ENCODE results near the gene C11orf68.
A peak's percentile ranks its signal among the peaks of the same experiment; 100 is the strongest.

The C11orf68 gene

GRCh38 chr11:65944191-65944590 is 25.3 kb upstream of the C11orf68 start:
- DNase-seq: no peak

DNA sequence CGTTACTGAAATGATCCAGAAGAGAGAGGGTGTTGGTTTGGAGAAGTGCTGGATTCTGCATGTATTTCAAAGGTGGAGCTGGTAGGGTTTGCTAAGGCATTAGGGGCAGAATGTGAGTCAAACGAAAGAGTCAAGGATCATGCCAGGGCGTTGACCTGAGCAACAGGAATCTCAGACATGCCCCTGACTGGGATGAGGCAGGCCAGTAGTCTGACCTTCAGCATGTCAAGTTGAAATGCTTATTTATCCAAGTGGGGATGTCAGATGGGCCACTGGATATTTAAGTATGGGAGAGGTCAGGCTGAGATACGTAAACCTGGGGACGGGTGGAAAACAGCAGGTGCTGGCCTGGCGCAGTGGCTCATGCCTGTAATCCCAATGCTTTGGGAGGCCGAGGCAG is 23.7 kb upstream of the C11orf68 start:
- no peak for DNase-seq

- DNase-seq: no peak
Measured at GRCh38 chr11:65941720-65942310, 23.0 kb upstream of the C11orf68 start.

DNA sequence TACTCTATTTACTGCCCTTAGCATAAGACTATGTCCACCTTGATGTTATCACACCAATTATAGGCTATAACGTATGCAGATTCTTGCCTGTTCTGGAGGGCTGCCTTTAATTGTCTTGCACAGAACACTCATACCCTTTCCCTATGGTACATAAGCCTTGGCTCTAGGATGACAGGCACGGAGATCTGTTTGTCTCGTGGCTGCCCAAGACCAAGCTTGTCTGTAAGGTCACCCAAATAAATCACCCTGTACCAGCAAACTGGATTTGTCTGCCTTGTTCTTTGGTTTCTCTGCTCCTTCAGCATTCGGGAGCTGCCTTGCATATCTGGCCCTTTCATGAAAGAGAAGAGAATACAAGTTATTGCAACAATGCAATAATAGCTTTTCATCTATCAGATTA is 18.9 kb upstream of the C11orf68 start:
- DNase-seq: no peak

DNA sequence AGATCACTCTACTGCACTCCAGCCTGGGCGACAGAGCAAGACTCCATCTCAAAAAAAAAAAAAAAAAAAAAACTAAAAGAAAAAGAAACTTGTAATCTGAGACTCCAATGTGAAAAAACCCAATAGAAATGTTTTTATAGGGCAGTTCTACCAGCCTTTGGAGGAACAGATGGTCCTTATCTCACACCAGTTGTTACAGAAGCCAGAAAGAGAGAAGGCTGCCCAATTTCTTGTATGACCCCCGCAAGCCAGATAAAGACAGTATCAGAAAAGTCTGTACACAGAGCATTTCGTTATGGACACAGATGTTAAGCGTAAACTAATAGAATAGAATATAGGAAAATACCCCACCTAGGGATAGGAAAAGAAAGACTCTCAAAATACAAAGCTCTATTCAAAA is 15.2 kb upstream of the C11orf68 start:
- DNase-seq: no peak

DNA sequence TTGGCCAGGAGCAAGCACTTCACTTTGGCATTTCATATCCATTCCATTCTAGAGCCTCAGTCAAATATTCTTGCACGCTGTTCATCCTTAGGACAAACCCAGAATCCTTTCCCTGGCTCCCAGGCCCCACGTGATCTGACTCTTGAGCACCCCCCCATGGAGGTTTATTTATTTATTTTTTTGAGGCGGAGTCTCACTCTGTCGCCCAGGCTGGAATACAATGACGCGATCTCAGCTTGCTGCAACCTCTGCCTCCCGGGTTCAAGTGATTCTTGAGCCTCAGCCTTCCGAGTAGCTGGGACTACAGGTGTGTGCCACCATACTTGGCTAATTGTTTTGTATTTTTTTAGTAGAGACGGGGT is 13.7 kb upstream of the C11orf68 start:
- DNase-seq: no peak

- DNase-seq: no peak
Measured at GRCh38 chr11:65931773-65932557, 13.1 kb upstream of the C11orf68 start.

DNA sequence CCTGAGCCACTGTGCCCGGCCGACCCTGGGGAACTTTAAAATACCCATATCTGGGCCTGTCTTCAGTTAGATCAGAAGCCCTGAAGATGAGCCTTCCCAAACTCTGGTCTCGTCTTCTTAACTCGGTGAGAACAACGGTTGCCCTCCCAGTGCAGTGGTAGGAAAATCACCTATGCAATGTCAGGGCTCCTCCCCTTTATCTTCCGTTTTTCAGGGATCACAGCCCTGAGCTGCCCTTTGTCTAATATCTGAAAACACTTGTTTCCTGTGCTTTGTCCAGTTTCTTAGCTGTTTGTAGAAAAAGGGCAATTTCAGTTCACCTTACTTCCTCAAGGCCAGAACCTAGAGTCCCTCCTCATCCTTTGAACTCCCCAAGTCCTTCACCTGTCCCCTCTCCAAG is 9.8 kb upstream of the C11orf68 start:
- DNase-seq: no peak

DNA sequence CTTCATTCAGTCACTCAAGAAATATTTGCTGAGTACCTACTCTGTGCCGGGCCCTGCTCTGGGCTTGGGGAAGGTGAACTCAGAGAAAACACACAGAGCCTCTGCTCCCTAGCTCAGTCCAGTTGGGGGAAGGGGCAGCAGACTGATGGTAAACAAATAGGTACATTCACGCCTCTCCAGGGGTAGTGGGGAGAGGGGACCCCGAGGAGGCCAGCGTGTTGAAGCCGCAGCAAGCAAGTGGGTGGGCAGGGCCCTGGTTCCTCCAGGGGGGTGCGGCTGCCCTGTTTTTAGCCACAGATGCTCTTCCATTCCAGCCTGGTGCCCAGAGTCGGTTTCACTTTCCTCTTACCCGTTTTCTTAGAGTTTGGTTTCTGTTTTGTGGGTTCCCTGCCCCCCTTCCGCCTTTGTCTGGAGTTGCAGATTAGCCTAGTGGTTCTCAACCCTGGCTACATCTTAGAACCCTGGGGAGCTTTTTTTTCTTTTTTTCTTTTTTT is 9.1 kb upstream of the C11orf68 start:
- DNase-seq: no peak

DNA sequence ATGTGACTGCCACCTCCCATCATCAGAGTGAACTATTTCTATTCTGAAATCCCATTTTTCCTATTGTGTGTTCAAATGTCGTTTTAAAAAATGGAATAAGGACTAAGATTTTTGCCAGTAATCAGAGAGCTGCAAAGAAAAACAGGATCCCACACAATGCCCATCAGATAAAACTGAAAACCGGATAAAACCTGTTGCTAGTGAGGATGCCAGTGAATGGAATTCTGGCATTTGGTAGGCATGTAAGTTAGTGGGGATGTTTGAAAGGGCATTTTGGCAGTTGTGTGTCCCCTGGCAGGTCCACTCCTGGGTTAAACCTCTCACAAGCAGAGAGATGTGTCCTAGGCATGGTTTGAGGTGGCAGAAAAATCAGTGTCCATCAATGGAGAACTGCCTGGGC is 6.5 kb upstream of the C11orf68 start:
- DNase-seq: no peak

DNA sequence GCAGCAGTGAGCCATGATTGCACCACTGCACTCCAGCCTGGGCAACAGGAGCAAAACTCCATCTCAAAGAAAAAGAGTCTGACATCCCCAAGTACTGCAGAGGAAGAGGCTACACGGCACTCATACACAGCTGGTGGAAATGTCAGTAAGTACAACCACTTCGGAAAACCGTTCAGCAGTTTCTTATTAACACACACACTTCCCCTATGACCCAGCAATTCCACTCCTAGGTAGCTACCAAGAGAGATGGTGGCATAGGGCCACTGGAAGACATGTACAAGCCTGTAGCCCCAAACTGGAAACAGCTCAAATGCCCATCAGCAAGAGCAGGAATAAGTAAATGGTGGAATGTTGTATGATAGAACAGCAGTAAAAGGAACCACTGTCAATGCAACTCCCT is 3.7 kb upstream of the C11orf68 start:
- DNase-seq: no peak

DNA sequence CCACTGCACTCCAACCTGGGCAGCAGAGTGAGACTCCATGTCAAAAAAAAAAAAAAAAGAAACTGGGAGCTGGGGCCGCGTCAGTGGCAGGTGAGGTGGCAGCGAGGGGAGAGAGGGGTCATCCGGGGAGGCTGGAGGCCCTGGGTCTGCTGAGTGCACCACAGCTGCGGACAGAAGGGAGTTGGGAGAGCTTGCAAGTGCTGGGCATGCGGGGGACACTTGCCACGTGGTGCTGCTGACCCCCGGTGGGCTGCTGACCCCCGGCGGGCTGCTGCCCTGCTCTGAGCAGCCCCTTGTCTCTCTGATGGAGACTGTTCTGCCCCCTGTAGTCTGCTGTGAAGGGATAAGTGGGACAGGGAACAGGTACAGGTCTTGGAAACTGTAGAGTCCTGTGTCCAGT is 3.0 kb upstream of the C11orf68 start:
- DNase-seq: no peak

DNA sequence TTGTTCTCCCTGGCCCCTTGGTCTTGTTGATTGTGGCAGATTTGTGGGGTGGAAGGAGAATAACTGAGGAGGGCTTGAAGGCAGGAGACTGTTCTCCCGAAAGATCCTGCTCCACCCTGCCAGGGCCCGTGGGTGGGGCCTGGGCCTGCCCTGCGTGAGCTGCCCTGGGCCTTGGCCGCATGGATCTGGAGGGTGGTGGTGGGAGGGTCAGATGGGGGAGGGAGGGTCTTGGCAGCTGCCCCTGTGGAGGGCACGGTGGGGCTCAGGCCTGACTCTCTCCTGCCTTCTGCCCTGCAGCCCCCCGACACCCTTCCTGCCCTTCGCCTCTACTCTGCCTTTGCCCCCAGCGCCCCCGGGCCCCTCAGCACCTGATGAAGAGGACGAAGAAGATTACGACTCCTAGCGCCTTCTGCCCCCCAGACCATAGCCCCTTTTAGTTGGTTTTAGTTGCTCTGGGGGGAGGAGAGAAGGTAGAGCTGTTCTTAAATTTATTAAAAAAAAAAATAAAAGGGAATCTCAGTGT is 2.2 kb upstream of the C11orf68 start:
- no peak for DNase-seq

GRCh38 chr11:65920372-65920802 is 1.5 kb upstream of the C11orf68 start:
- DNase-seq: no peak

- peak; percentile 66 for DNase-seq
Measured at GRCh38 chr11:65919573-65920371, 910 bp upstream of the C11orf68 start.

- DNase-seq: peak; percentile 100
Measured at GRCh38 chr11:65919141-65919572, 295 bp upstream of the C11orf68 start, which contains the start of gene DRAP1. TSS of gene DRAP1 (plus strand) at chr11:65919426. CDS start at chr11:65919502, 76 bp downstream.

- no peak for DNase-seq
Measured at GRCh38 chr11:65917434-65918210, 1.2 kb downstream of the C11orf68 start.

- no peak for DNase-seq
Measured at GRCh38 chr11:65917077-65917433, 1.8 kb downstream of the C11orf68 start.

DNA sequence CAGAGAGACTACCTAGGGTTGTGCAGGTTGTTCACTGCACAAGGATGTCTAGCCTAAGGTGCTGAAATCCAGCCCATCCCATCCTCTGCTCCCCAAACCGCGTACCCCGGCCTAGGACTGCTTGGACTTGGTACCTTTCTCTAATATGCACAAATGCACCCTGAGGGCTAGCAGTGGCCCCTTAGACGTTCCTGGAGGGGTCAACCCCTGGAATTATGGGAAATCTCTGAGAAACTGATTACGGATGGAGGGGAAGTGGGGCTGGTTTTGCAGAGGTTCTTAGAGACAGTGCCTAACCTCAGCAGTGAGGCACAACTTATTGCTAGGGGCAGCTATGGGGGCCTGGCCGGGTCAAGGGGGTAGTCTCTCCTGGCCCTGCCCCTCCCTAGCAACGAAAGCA is 2.5 kb downstream of the C11orf68 start:
- DNase-seq: no peak

- no peak for DNase-seq
Measured at GRCh38 chr11:65915821-65916251, 3.0 kb downstream of the C11orf68 start.

DNA sequence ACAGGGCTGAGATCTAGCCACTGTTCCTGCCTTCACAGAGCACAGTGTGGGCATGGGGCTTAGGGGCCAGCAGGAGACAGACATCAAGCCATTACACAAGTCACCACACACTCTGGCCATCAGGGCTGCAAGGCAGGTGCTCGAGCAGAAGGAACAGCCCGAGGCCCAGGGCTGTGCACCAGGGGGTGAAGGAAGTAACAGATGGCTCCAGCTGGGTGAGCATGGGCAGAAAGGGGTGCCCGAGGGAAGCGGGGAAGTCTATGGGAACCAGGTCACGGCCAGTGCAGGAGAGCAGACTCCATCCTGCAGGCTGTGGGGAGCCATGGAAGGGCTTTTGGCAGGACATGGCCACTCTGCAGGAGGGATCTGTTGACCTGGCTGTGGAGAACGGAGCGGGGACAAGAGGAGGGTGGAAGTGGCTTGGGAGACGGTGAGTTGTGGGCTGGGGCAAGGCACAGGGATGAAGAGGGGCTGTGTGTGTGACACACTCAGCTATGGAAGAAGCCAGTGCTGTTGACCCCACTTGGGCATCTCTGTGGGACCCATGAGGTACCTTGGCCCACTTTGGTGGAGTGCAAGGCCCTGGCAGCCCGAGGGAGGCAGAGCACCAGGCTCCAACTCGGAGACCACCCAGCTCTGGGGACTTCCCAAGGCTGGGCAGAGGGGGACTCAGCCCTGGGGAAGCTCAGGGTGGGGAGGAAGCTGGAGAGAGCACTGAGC is 3.6 kb downstream of the C11orf68 start:
- no peak for DNase-seq

GRCh38 chr11:65912845-65913244 is 6.0 kb downstream of the C11orf68 start:
- DNase-seq: no peak
